K562 (cell line): ENCODE results near the gene ACSF2. TPM values are rescaled to one million over a fixed set of nuclear protein-coding genes. Genes with fewer than 3 reads are reported as not detected.

ENCODE experiments used
- ATAC-seq: fragments of 200-7000 bp; cut with Tn5 transposase; 3 replicates; pipeline ENCODE4 v1.9.1; 2020; ENCODE audit warnings: moderate library complexity
- BruUV-seq: library from RNA; stranded (reverse); fragments of 400-500 nt; replicated peaks from 2 replicates; lab custom pipeline; 2021; lab: Mats Ljungman, UMichigan
- CTCF ChIA-PET: fragments of 300-600 bp; formaldehyde crosslinking; extraction: SDS; loops from one replicate; lab custom pipeline; 2021; ENCODE audit warnings: low intra/inter-chr PET ratio; lab: Yijun Ruan, JAX
- POLR2A ChIA-PET: fragments of 300-600, 350-650 bp; sonication (Branson Sonifier 250); formaldehyde crosslinking; extraction: SDS; loops from one replicate; lab custom pipeline; 2021; ENCODE audit warnings: antibody characterized with exemption, inconsistent platforms; lab: Yijun Ruan, JAX
- DNase-seq, 4 experiments: peaks; one replicate each; pipeline versions ENCODE4 v3.0.0 to v3.0.0-alpha.2; 2011 to 2018; ENCODE audit warnings: low spot score in 3 of 4, mixed read lengths in 3 of 4; ENCODE audit errors: extremely low read depth in 1 of 4
- FAIRE-seq: peaks from 2 replicates; lab custom pipeline; 2011; peaks lifted over from hg19 to GRCh38; lab: Jason Lieb, UNC
- H2AFZ ChIP-seq: 2 replicates; pipeline ENCODE4 v1.6.0; 2011; ENCODE audit warnings: low read depth, low read length, control low read depth, inconsistent platforms
- H3K27ac ChIP-seq: fragments of 200-600 bp; 3 replicates; pipeline ENCODE4 v1.8.0; 2011; ENCODE audit warnings: low read depth, mild to moderate bottlenecking, control low read depth, inconsistent platforms, low read length, moderate library complexity, mixed read lengths; ENCODE audit errors: extremely low read depth
- H3K27me3 ChIP-seq, 2 experiments: fragments of 300-600 bp in 1 of 2; 2 replicates in 1 of 2; 3 replicates in 1 of 2; pipeline versions ENCODE4 v1.6.0 to v1.8.0; 2011; ENCODE audit warnings: inconsistent platforms in 2 of 2, low read length in 2 of 2, mild to moderate bottlenecking in 1 of 2, mixed read lengths in 1 of 2, moderate library complexity in 1 of 2; ENCODE audit not compliant: control insufficient read depth in 2 of 2, insufficient read depth in 2 of 2
- H3K36me3 ChIP-seq: fragments of 300-600 bp; 3 replicates; pipeline ENCODE4 v1.8.0; 2011; ENCODE audit warnings: mild to moderate bottlenecking, low read length, inconsistent platforms; ENCODE audit not compliant: control insufficient read depth, insufficient read depth
- H3K4me1 ChIP-seq, 2 experiments: fragments of 200-600 bp in 1 of 2; replicated peaks in 1 of 2; 2 replicates in 1 of 2; 3 replicates in 1 of 2; pipeline versions ENCODE4 v1.5.1 to v1.8.0; 2011; ENCODE audit warnings: inconsistent platforms in 2 of 2, low read length in 2 of 2, mild to moderate bottlenecking in 1 of 2, mixed read lengths in 1 of 2, moderate library complexity in 1 of 2; ENCODE audit not compliant: control insufficient read depth in 2 of 2, insufficient read depth in 2 of 2
- H3K4me2 ChIP-seq: 2 replicates; pipeline ENCODE4 v1.6.1; 2011; ENCODE audit warnings: low read length, control low read depth, inconsistent platforms, mixed read lengths; ENCODE audit not compliant: insufficient read depth
- H3K4me3 ChIP-seq: fragments of 200-600 bp; sonication (generic), shearing (Covaris generic); 2 replicates; pipeline ENCODE4 v1.5.1; 2016; ENCODE audit warnings: control low read depth, inconsistent platforms
- H3K79me2 ChIP-seq: fragments of 200-600 bp; 3 replicates; pipeline ENCODE4 v1.8.0; 2011; ENCODE audit warnings: low read length, inconsistent platforms; ENCODE audit not compliant: control insufficient read depth, insufficient read depth
- H3K9ac ChIP-seq, 2 experiments: 2 replicates each; pipeline versions ENCODE4 v1.6.0 to v1.6.1; 2011; ENCODE audit warnings: low read depth in 2 of 2, low read length in 2 of 2, control low read depth in 1 of 2, inconsistent platforms in 1 of 2, mild to moderate bottlenecking in 1 of 2, mixed read lengths in 1 of 2; ENCODE audit not compliant: insufficient read depth in 1 of 2
- H3K9me1 ChIP-seq: one replicate; pipeline ENCODE4 v1.6.0; 2011; ENCODE audit warnings: inconsistent platforms, mild to moderate bottlenecking, low read length, moderate library complexity; ENCODE audit not compliant: control insufficient read depth, insufficient read depth
- H3K9me3 ChIP-seq: replicated peaks from 2 replicates; pipeline ENCODE4 v1.5.1; 2011; ENCODE audit warnings: low read depth, low read length, inconsistent platforms; ENCODE audit not compliant: control insufficient read depth, insufficient read depth
- H4K20me1 ChIP-seq: replicated peaks from 2 replicates; pipeline ENCODE4 v1.6.1; 2011; ENCODE audit warnings: low read length, inconsistent platforms, mixed read lengths; ENCODE audit not compliant: control insufficient read depth, insufficient read depth
- BDP1 ChIP-seq: IDR thresholded peaks from 3 replicates; pipeline ENCODE4 v1.6.1; 2011; ENCODE audit not compliant: insufficient read length, insufficient read depth
- CHD2 ChIP-seq: IDR thresholded peaks from 2 replicates; pipeline ENCODE4 v1.6.1; 2011; ENCODE audit warnings: low read depth, low read length
- IRF9 ChIP-seq: fragments of 450-650 bp; IDR thresholded peaks from 2 replicates; pipeline ENCODE4 v1.6.1; 2016; ENCODE audit warnings: missing biosample characterization, missing genetic modification characterization
- MEF2D ChIP-seq: conservative IDR thresholded peaks from 2 replicates; pipeline ENCODE4 v1.6.1; 2016; ENCODE audit warnings: low read depth, missing genetic modification characterization, missing compliant biosample characterization
- MTA3 ChIP-seq: fragments of 450-650 bp; formaldehyde crosslinking; IDR thresholded peaks from 2 replicates; pipeline ENCODE4 v1.6.1; 2017; ENCODE audit warnings: mild to moderate bottlenecking, borderline replicate concordance
- MYC ChIP-seq, 2 experiments: fragments of 250-450 bp in 1 of 2; sonication (Bioruptor Pico) in 1 of 2; IDR thresholded peaks; 2 replicates each; pipeline versions ENCODE4 v1.5.1 to v1.6.1; 2012 to 2021; ENCODE audit warnings: low read depth in 2 of 2, borderline replicate concordance in 1 of 2, improper control_type of control experiment in 1 of 2, low read length in 1 of 2, mild to moderate bottlenecking in 1 of 2, moderate library complexity in 1 of 2
- NCOR1 ChIP-seq: fragments of 450-650 bp; IDR thresholded peaks from 2 replicates; pipeline ENCODE4 v1.6.1; 2016; ENCODE audit warnings: mild to moderate bottlenecking, moderate library complexity
- TAF15 ChIP-seq: fragments of 200-400 bp; formaldehyde crosslinking; IDR thresholded peaks from 2 replicates; pipeline ENCODE4 v1.6.1; 2017; ENCODE audit warnings: mild to moderate bottlenecking, low read depth, low read length, moderate library complexity
- TCFL5 ChIP-seq: fragments of 250-450 bp; sonication (Bioruptor Pico); conservative IDR thresholded peaks from 2 replicates; pipeline ENCODE4 v1.6.1; 2021; ENCODE audit warnings: mild to moderate bottlenecking, moderate library complexity, matching md5 sums
- ZNF121 ChIP-seq: sonication (generic); formaldehyde crosslinking; conservative IDR thresholded peaks from 2 replicates; pipeline ENCODE4 v1.8.0; 2022; ENCODE audit warnings: missing genetic modification reagents
- ZNF780A ChIP-seq: fragments of 250-450 bp; sonication (Bioruptor Pico); IDR thresholded peaks from 2 replicates; pipeline ENCODE4 v1.5.0; 2021; ENCODE audit warnings: mild to moderate bottlenecking
- WGBS: fragments of 100-300 bp; shearing (Covaris generic); methylation state at CpG from one replicate; pipeline ENCODE4 v1.1.6; 2016; ENCODE audit warnings: low coverage, mixed read lengths; ENCODE audit not compliant: insufficient coverage; ENCODE audit errors: missing lambda C conversion rate; 5-methylcytosine and 5-hydroxymethylcytosine counted together
- in situ Hi-C: fragments of 300-500 bp; cut with MboI; formaldehyde crosslinking; loops from 4 replicates; pipeline ENCODE4 v1.15.0; 2018; ENCODE audit warnings: inconsistent platforms, mixed read lengths
- intact Hi-C: fragments of 100-400 bp; cut with micrococcal nuclease; formaldehyde crosslinking; loops from 2 replicates; pipeline ENCODE4 v1.14.2; 2022
- polyA plus RNA-seq, 8 experiments: library from polyadenylated mRNA; depleted of rRNA in 4 of 8; stranded (reverse) in 5 of 8; unstranded in 3 of 8; fragments of >200 nt; fragmentation: Nextera tagmentation in 2 of 8; fragmentation: Illumina TruSeq in 1 of 8; extraction: Ambion mirVana in 2 of 8; extraction: Trizol in 1 of 8; gene quantifications; 2 replicates each; pipeline versions ENCODE4 v1.2.1 to v1.2.3, GENCODE V29; 2011 to 2014; ENCODE audit warnings: inconsistent platforms in 1 of 8, missing spikeins in 1 of 8
- total RNA-seq, 7 experiments: library from RNA; depleted of rRNA in 6 of 7; stranded (reverse); fragments of >200 nt in 6 of 7; fragmentation: Illumina TruSeq in 2 of 7; extraction: Trizol in 2 of 7; gene quantifications; 2 replicates each; pipeline versions ENCODE4 v1.2.1 to v1.2.3, GENCODE V29; 2011 to 2021; ENCODE audit warnings: low replicate concordance in 1 of 7

The ACSF2 gene
- total and polyA plus RNA-seq, 9 of the 15 experiments (the other 6 are each of a cell fraction or from before 2014, with no cell fraction given): 0.89 to 6.1 (median 3.5) TPM

- POLR2A ChIA-PET: interaction anchor here (0.6 to 13.4 kb wide), 4 partner anchors 8 to 316 kb away, joined by 3 to 129 read pairs (median 30); partner anchors contain the start of gene LRRC59
- no peaks in the 10 kb centered on the region; a peak in 1 of 5 replicates for H3K4me1 ChIP-seq
- intact Hi-C loops: no loop called here
- H3K27ac ChIP-seq: no peak overlapping the region
- no peak overlapping the region for H3K9ac ChIP-seq
- H2AFZ ChIP-seq: no peak overlapping the region
- ATAC-seq (no peak), FAIRE-seq (no peak), DNase-seq (no peak)
- H3K36me3 ChIP-seq: peaks cover 99% of the 10 kb centered on the region
- no peak for TF ChIP-seq CHD2
- no peak for TF ChIP-seq ZNF121
- no peak for TF ChIP-seq IRF9 (tag)
- no peak for TF ChIP-seq BDP1
- TF ChIP-seq TAF15: no peak
- no peak overlapping the region for H3K4me2 ChIP-seq
- in situ Hi-C loops: no loop called here
- CTCF ChIA-PET: no interaction called here
- H3K27me3 ChIP-seq: no peaks in the 10 kb centered on the region
- no peaks in the 10 kb centered on the region for H3K9me1 ChIP-seq
- WGBS: 96% methylated on average over 6 of the region's 6 CpGs
- peaks cover 32% of the 10 kb centered on the region for H3K79me2 ChIP-seq
- H4K20me1 ChIP-seq: 0 out of 2 replicates have a peak, but pooled peaks cover under 1% of the 10 kb centered on the region
- BruUV-seq: no TSS peak
- no peaks in the 10 kb centered on the region for H3K9me3 ChIP-seq
- no peak overlapping the region for H3K4me3 ChIP-seq
Measured at GRCh38 chr17:50389534-50389933, 36.5 kb upstream of the ACSF2 start.

GRCh38 chr17:50392621-50393020 lies 33.4 kb upstream of the ACSF2 start:
- Histone ChIP-seq H3K9me3 (no peaks in the 10 kb centered on the region), H3K4me2 (no peak overlapping the region), H3K36me3 (peaks cover 86% of the 10 kb centered on the region), H2AFZ (no peak overlapping the region), H3K4me3 (no peak overlapping the region), H3K79me2 (peaks cover 63% of the 10 kb centered on the region), H3K4me1 (peaks cover 10 to 15% of the 10 kb centered on the region in 2 experiments; a peak in 4 of 5 replicates), H3K9ac (no peak overlapping the region), H3K9me1 (no peaks in the 10 kb centered on the region), H3K27ac (no peak overlapping the region), H3K27me3 (no peaks in the 10 kb centered on the region), H4K20me1 (0 out of 2 replicates have a peak, but pooled peaks cover 16% of the 10 kb centered on the region)
- no peak for ATAC-seq
- 92% methylated on average over 6 of the region's 6 CpGs for WGBS
- POLR2A ChIA-PET: interaction anchor here (5.6 kb wide), 1 partner anchor 11 kb away, joined by 57 read pairs; no protein-coding TSS in a partner anchor
- intact Hi-C loops: no loop called here
- FAIRE-seq: no peak
- no TSS peak for BruUV-seq
- in situ Hi-C loops: no loop called here
- CTCF ChIA-PET: no interaction called here
- no peak for DNase-seq
- TF ChIP-seq MYC (IDR thresholded peaks at IDR 0.05; ENCODE audit: low read depth, low read length): no peak
- TF ChIP-seq MYC (CRISPR knock-in tag; IDR thresholded peaks at IDR 0.05; ENCODE audit: borderline replicate concordance, low read depth): no peak
- no peak for TF ChIP-seq NCOR1
- no peak for TF ChIP-seq MEF2D (tag)
- TF ChIP-seq MTA3: no peak
- TF ChIP-seq TCFL5 (CRISPR knock-in tag): no peak
- no peak for TF ChIP-seq ZNF780A (CRISPR knock-in tag)
